PFSK-1 (cell line): Measurements from ENCODE around the gene ABLIM2.

Experiments used
- FOXP2 ChIP-seq: optimal IDR thresholded peaks from 2 replicates; pipeline ENCODE3; 2011; ENCODE audit warnings: borderline replicate concordance, control low read depth, inconsistent platforms; ENCODE audit not compliant: insufficient read depth; ENCODE audit errors: extremely low read length, extremely low read depth
- POLR2AphosphoS5 ChIP-seq: IDR thresholded peaks from 2 replicates; pipeline ENCODE4 v1.6.1; 2012; ENCODE audit warnings: low read depth, mild to moderate bottlenecking, control low read depth, low read length, moderate library complexity
- SIN3A ChIP-seq: IDR thresholded peaks from 2 replicates; pipeline ENCODE4 v1.6.1; 2012; ENCODE audit warnings: mild to moderate bottlenecking, low read length, moderate library complexity, borderline replicate concordance; ENCODE audit not compliant: insufficient read depth
- TAF1 ChIP-seq: IDR thresholded peaks from 2 replicates; pipeline ENCODE4 v1.6.1; 2012; ENCODE audit warnings: low read length, control low read depth, borderline replicate concordance; ENCODE audit not compliant: insufficient read depth
- TF ChIP-seq, protein P1 (sequence below), 2 experiments: IDR thresholded peaks; 2 replicates each; pipeline versions ENCODE4 v1.6.1 to v1.8.0; 2011 to 2012; ENCODE audit warnings: low read depth in 2 of 2, low read length in 2 of 2, control low read depth in 1 of 2, inconsistent platforms in 1 of 2, mild to moderate bottlenecking in 1 of 2, moderate library complexity in 1 of 2; ENCODE audit not compliant: insufficient read depth in 1 of 2

DNA sequence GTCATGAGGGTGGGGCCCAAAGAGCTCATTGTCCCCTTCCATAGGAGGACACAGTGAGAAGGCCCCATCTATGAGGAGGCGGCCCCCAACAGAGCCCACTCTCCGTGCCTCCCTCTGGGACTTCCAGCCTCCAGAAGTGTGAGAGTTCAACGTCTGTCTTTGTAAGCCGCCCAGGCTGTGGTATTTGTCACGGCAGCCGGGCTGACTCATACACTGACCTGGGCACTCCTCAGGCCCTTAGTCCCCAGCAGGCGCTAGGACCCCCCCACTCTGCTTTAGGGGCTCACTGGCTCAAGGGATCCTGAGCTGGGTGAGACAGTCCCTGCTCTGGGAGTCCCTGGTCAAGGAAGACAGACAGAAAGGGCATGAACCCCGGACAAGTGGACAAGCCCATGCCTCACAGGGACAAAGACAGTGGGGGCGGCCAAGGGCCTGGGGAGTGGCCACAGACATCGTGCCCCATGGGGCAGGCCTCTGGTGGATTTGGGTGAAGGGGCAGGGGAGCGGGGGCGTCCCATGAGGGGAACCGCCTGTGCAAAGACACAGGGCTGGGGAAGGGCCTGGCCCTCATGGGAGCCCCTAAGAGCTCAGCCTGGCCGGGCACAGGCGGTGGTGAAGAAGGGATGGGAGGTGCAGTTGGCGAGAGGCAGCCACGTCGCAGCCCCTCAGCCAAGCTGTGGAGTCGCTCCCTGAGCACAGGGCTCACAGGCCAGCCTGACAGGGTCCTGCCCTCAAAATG is 21.5 kb downstream of the ABLIM2 start:
- TF ChIP-seq SIN3A, result no peak
- TF ChIP-seq POLR2AphosphoS5, result no peak
- TF ChIP-seq, protein P1, sequence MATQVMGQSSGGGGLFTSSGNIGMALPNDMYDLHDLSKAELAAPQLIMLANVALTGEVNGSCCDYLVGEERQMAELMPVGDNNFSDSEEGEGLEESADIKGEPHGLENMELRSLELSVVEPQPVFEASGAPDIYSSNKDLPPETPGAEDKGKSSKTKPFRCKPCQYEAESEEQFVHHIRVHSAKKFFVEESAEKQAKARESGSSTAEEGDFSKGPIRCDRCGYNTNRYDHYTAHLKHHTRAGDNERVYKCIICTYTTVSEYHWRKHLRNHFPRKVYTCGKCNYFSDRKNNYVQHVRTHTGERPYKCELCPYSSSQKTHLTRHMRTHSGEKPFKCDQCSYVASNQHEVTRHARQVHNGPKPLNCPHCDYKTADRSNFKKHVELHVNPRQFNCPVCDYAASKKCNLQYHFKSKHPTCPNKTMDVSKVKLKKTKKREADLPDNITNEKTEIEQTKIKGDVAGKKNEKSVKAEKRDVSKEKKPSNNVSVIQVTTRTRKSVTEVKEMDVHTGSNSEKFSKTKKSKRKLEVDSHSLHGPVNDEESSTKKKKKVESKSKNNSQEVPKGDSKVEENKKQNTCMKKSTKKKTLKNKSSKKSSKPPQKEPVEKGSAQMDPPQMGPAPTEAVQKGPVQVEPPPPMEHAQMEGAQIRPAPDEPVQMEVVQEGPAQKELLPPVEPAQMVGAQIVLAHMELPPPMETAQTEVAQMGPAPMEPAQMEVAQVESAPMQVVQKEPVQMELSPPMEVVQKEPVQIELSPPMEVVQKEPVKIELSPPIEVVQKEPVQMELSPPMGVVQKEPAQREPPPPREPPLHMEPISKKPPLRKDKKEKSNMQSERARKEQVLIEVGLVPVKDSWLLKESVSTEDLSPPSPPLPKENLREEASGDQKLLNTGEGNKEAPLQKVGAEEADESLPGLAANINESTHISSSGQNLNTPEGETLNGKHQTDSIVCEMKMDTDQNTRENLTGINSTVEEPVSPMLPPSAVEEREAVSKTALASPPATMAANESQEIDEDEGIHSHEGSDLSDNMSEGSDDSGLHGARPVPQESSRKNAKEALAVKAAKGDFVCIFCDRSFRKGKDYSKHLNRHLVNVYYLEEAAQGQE (IDR thresholded peaks at IDR 0.05; ENCODE audit: insufficient read depth in 1 of 2, low read depth in 2 of 2, low read length in 2 of 2), result no peak
- no peak for TF ChIP-seq TAF1
- no peak for TF ChIP-seq FOXP2
